Left lung (tissue), 10 donors: ENCODE measurements around the gene ST7. TPM values are rescaled to one million over a fixed set of nuclear protein-coding genes. Genes with fewer than 3 reads are reported as not detected.
A peak's percentile ranks its signal among the peaks of the same experiment; 100 is the strongest.

Experiments used
- ATAC-seq: fragments of 200-7000 bp; cut with Tn5 transposase; one replicate; pipeline ENCODE4 v1.9.1; 2020; ENCODE audit warnings: moderate library complexity
- DNase-seq, 4 donors: peaks; one replicate each; pipeline ENCODE4 v3.0.0-alpha.2; 2013 to 2020
- H3K27ac ChIP-seq, 2 donors: fragments of 200-600 bp; sonication (generic) in 1 of 2; one replicate each; pipeline versions ENCODE4 v1.5.0 to v1.8.0; 2020 to 2021
- H3K27me3 ChIP-seq, 2 donors: fragments of 200-600 bp; sonication (generic) in 1 of 2; one replicate each; pipeline versions ENCODE4 v1.5.0 to v1.8.0; 2020 to 2021
- H3K36me3 ChIP-seq, 2 donors: fragments of 200-600 bp; sonication (generic) in 1 of 2; one replicate each; pipeline versions ENCODE4 v1.5.0 to v1.8.0; 2020 to 2021
- H3K4me1 ChIP-seq, 2 donors: fragments of 200-600 bp; one replicate each; pipeline ENCODE4 v1.8.0; 2021
- H3K4me3 ChIP-seq, 2 donors: fragments of 200-600 bp; sonication (generic) in 1 of 2; one replicate each; pipeline versions ENCODE4 v1.5.0 to v1.8.0; 2020 to 2021; ENCODE audit warnings: mild to moderate bottlenecking in 1 of 2
- H3K9me3 ChIP-seq, 2 donors: fragments of 200-600 bp; sonication (generic) in 1 of 2; one replicate each; pipeline versions ENCODE4 v1.5.0 to v1.8.0; 2020 to 2021
- CTCF ChIP-seq, 2 donors: fragments of 200-600 bp; sonication (generic) in 1 of 2; IDR thresholded peaks; one replicate each; pipeline versions ENCODE4 v1.5.0 to v1.8.0; 2021; ENCODE audit warnings: antibody characterized with exemption in 2 of 2
- intact Hi-C, 2 donors: fragments of 100-400 bp; cut with DNase I; formaldehyde crosslinking; loops; one replicate each; pipeline versions ENCODE4 v1.11.2 to v1.14.2; 2022
- polyA plus RNA-seq, 6 donors: library from polyadenylated mRNA; unstranded; fragments of 120-200 nt; gene quantifications; one replicate each; pipeline ENCODE4 v1.2.1, GENCODE V29; 2013; ENCODE audit not compliant: insufficient read length in 6 of 6
- total RNA-seq, 2 donors: library from RNA; stranded (reverse); fragmentation: NEBNext Ultra II Directional; extraction: Animal tissue kit (Norgen Biotek cat#: 25700); gene quantifications; one replicate each; pipeline ENCODE4 v1.2.1, GENCODE V29; 2021
- donor health status: DM: no; HTN: yes; CAD: no.
- donor health status: DM: no; HTN: no; CAD: no.

Gene ST7
- total and polyA plus RNA-seq, 8 donors: 36.3 to 60.6 (median 48.4) TPM

- intact Hi-C loops: no loop called here
- no peaks in the 10 kb centered on the region for H3K9me3 ChIP-seq
- peaks cover 5 to 12% of the 10 kb centered on the region in 2 donors for H3K4me1 ChIP-seq
- H3K27me3 ChIP-seq: no peaks in the 10 kb centered on the region
- no peak overlapping the region for H3K4me3 ChIP-seq
- DNase-seq (no peak), ATAC-seq (no peak)
- TF ChIP-seq CTCF (IDR thresholded peaks at IDR 0.05): no peak
- no peaks in the 10 kb centered on the region for H3K36me3 ChIP-seq
- H3K27ac ChIP-seq: no peak overlapping the region
These were observed 90.0 kb downstream of the ST7 start for GRCh38 chr7:117043108-117043825.

- intact Hi-C loops: no loop called here
- TF ChIP-seq CTCF (IDR thresholded peaks at IDR 0.05): no peak
- no peaks in the 10 kb centered on the region for H3K27me3 ChIP-seq
- ATAC-seq (no peak), DNase-seq (no peak)
- H3K36me3 ChIP-seq: no peaks in the 10 kb centered on the region
- H3K4me3 ChIP-seq: no peak overlapping the region
- H3K4me1 ChIP-seq: peaks cover 5 to 12% of the 10 kb centered on the region in 2 donors
- no peak overlapping the region for H3K27ac ChIP-seq
- H3K9me3 ChIP-seq: no peaks in the 10 kb centered on the region
These were observed 91.4 kb downstream of the ST7 start for GRCh38 chr7:117044664-117045063.

- Histone ChIP-seq H3K27me3 (no peaks in the 10 kb centered on the region), H3K9me3 (no peaks in the 10 kb centered on the region), H3K27ac (no peak overlapping the region), H3K4me3 (no peak overlapping the region), H3K4me1 (peaks cover 5 to 12% of the 10 kb centered on the region in 2 donors), H3K36me3 (no peaks in the 10 kb centered on the region)
- intact Hi-C loops: no loop called here
- ATAC-seq: no peak
- no peak for TF ChIP-seq CTCF (IDR thresholded peaks at IDR 0.05)
- DNase-seq: no peak
These were observed 92.8 kb downstream of the ST7 start for GRCh38 chr7:117045927-117046710.

GRCh38 chr7:117047496-117047895, 94.2 kb downstream of the ST7 start:
- H3K27ac ChIP-seq: no peak overlapping the region
- intact Hi-C loops: no loop called here

More at GRCh38 chr7:117047496-117047895, 94.2 kb downstream of the ST7 start:
- ATAC-seq (no peak), DNase-seq (peak in 2 of 4 donors; percentile 14 to 22)
- Histone ChIP-seq H3K36me3 (no peaks in the 10 kb centered on the region), H3K27me3 (no peaks in the 10 kb centered on the region), H3K4me1 (peaks cover 5 to 12% of the 10 kb centered on the region in 2 donors), H3K9me3 (no peaks in the 10 kb centered on the region), H3K4me3 (no peak overlapping the region)
- no peak for TF ChIP-seq CTCF (IDR thresholded peaks at IDR 0.05)
